HEK293T (cell line): ENCODE results near the gene CPNE4.

ENCODE experiments used
- CTCF ChIA-PET: fragments of 350-600 bp; formaldehyde crosslinking; extraction: SDS; loops from one replicate; lab custom pipeline; 2021; ENCODE audit warnings: antibody characterized with exemption, inconsistent platforms; lab: Yijun Ruan, JAX
- POLR2A ChIA-PET: fragments of 350-600 bp; formaldehyde crosslinking; extraction: SDS; loops from one replicate; lab custom pipeline; 2020; ENCODE audit warnings: antibody characterized with exemption, inconsistent platforms; lab: Yijun Ruan, JAX
- DNase-seq: peaks from one replicate; pipeline ENCODE4 v3.0.0; 2012; ENCODE audit warnings: mixed read lengths; ENCODE audit errors: extremely low spot score
- ARNT ChIP-seq: fragments of 450-650 bp; IDR thresholded peaks from 2 replicates; pipeline ENCODE4 v1.6.1; 2017; ENCODE audit warnings: mild to moderate bottlenecking
- BHLHE40 ChIP-seq: fragments of 450-650 bp; IDR thresholded peaks from 2 replicates; pipeline ENCODE4 v1.6.1; 2016; ENCODE audit warnings: mild to moderate bottlenecking, moderate library complexity, borderline replicate concordance
- CTBP1 ChIP-seq: fragments of 450-650 bp; IDR thresholded peaks from 2 replicates; pipeline ENCODE4 v1.6.1; 2016; ENCODE audit warnings: borderline replicate concordance
- ELF4 ChIP-seq: fragments of 450-650 bp; IDR thresholded peaks from 2 replicates; pipeline ENCODE4 v1.6.1; 2017; ENCODE audit warnings: antibody characterized with exemption
- FOXA1 ChIP-seq: fragments of 450-650 bp; IDR thresholded peaks from 2 replicates; pipeline ENCODE4 v1.6.1; 2016; ENCODE audit warnings: mild to moderate bottlenecking
- FOXK2 ChIP-seq: fragments of 450-650 bp; IDR thresholded peaks from 2 replicates; pipeline ENCODE4 v1.6.1; 2016; ENCODE audit warnings: mild to moderate bottlenecking
- FOXM1 ChIP-seq: fragments of 450-650 bp; IDR thresholded peaks from 2 replicates; pipeline ENCODE4 v1.6.1; 2017; ENCODE audit warnings: mild to moderate bottlenecking, borderline replicate concordance
- HDGF ChIP-seq: fragments of 450-650 bp; IDR thresholded peaks from 2 replicates; pipeline ENCODE4 v1.6.1; 2017; ENCODE audit warnings: antibody characterized with exemption, borderline replicate concordance
- L3MBTL2 ChIP-seq: fragments of 450-650 bp; conservative IDR thresholded peaks from 2 replicates; pipeline ENCODE4 v1.6.1; 2016; ENCODE audit warnings: mild to moderate bottlenecking
- LEF1 ChIP-seq: fragments of 450-650 bp; IDR thresholded peaks from 2 replicates; pipeline ENCODE4 v1.6.1; 2017; ENCODE audit warnings: mild to moderate bottlenecking, borderline replicate concordance
- NFRKB ChIP-seq: fragments of 450-650 bp; IDR thresholded peaks from 2 replicates; pipeline ENCODE4 v1.6.1; 2016; ENCODE audit warnings: mild to moderate bottlenecking, moderate library complexity
- SP1 ChIP-seq: fragments of 450-650 bp; IDR thresholded peaks from 2 replicates; pipeline ENCODE4 v1.6.1; 2017
- SUZ12 ChIP-seq: fragments of 450-650 bp; IDR thresholded peaks from 2 replicates; pipeline ENCODE4 v1.6.1; 2016; ENCODE audit warnings: mild to moderate bottlenecking
- TARDBP ChIP-seq: fragments of 450-650 bp; IDR thresholded peaks from 2 replicates; pipeline ENCODE4 v1.6.1; 2016
- ZNF384 ChIP-seq: fragments of 450-650 bp; IDR thresholded peaks from 2 replicates; pipeline ENCODE4 v1.6.1; 2016
- TF ChIP-seq, protein P1 (sequence below): fragments of 450-650 bp; IDR thresholded peaks from 2 replicates; pipeline ENCODE4 v1.6.1; 2016

Gene CPNE4

DNA sequence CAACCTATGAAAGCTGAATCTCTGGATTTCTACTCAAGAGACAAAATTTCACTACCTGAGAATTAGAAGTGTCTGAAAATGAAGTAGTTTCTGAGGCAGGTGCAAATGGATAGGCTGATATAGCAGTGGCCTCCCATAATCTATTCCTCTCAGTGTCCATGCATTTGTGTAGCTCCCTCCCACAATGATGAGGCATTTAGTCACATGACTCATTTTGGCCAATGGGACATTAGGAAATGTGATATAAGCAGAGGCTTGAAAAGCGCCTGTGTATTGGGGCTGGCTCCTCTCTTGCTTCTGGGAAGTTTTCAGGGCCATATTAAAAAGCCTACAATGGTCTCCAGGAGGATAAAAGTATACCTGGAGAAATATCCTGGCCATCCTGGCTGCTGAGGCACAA, 452.4 kb downstream of the CPNE4 start:
- TF ChIP-seq, protein P1, sequence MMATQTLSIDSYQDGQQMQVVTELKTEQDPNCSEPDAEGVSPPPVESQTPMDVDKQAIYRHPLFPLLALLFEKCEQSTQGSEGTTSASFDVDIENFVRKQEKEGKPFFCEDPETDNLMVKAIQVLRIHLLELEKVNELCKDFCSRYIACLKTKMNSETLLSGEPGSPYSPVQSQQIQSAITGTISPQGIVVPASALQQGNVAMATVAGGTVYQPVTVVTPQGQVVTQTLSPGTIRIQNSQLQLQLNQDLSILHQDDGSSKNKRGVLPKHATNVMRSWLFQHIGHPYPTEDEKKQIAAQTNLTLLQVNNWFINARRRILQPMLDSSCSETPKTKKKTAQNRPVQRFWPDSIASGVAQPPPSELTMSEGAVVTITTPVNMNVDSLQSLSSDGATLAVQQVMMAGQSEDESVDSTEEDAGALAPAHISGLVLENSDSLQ = no peak
- TF ChIP-seq FOXK2 (no peak), FOXA1 (no peak), ZNF384 (no peak), SP1 (no peak), CTBP1 (no peak), L3MBTL2 (no peak), TARDBP (no peak)
- CTCF ChIA-PET = no interaction called here
- DNase-seq = no peak
- POLR2A ChIA-PET = no interaction called here

DNA sequence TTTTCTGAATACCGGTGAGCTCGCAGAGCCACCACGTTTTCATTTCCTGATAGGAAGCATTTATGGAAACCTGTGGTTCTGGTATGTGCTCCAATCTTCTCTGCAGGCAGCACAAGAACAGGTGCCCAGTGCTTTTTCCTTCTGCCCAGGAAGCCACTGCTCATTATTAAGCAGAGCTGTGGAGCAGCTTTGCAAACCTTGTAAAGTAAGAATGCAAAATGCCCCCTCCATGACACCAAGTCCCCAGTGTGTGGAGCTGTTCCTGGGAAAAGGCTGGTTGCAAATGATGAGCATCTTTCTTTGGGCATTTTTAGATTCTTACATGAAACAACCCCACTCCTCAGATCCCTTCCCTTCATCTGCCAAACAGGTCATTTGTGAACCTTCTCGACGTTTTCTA, 466.4 kb downstream of the CPNE4 start:
- no peak for TF ChIP-seq TARDBP
- no peak for TF ChIP-seq CTBP1
- POLR2A ChIA-PET = no interaction called here
- CTCF ChIA-PET = no interaction called here
- no peak for DNase-seq

DNA sequence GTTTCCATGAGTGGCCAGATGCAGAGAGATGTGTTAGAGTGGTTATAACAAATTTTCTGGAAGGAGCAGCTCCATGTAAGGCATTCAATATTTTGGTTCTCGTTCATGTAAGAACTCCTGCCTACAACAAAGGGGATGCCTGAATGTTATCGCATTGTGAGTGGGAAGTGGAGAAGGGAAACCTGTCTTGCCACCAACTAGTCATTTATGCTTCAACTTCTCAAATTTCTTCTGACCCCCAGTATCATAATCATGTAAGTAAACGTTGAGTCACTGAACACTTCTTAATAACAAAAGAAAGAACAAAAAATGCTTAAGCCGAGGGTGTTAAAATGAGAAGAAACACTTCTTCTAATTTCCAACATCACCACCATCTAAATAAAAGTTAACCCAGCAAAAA, 470.0 kb downstream of the CPNE4 start:
- CTCF ChIA-PET = no interaction called here
- no peak for DNase-seq
- no peak for TF ChIP-seq FOXA1
- TF ChIP-seq HDGF = no peak
- TF ChIP-seq L3MBTL2 = no peak
- TF ChIP-seq ELF4 = no peak
- no peak for TF ChIP-seq SUZ12
- TF ChIP-seq LEF1 = no peak
- TF ChIP-seq NFRKB = no peak
- no peak for TF ChIP-seq ZNF384
- POLR2A ChIA-PET = no interaction called here

DNA sequence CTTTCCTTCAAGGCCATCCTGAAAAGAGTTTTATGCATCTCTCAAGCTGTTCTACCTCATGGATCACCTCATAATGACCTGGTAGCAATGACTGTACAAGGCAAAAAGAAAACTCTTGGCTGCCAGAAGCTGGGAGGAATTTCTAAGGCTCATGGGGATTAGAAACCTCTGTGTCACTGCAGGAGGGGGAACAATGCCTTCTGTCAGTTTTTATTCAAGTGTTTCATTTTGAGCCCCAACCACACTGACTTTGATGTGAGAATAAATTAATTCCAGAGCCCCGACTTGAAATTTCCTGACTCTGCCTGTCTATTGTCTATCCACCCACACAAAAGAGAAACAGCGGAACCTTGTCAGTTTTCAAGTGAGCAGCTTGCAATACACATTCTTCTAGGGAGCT, 473.3 kb downstream of the CPNE4 start:
- DNase-seq = no peak
- no peak for TF ChIP-seq FOXM1
- TF ChIP-seq ARNT = no peak
- no peak for TF ChIP-seq SP1
- TF ChIP-seq ELF4 = no peak
- TF ChIP-seq FOXK2 = no peak
- TF ChIP-seq L3MBTL2 = no peak
- no peak for TF ChIP-seq CTBP1
- TF ChIP-seq LEF1 = no peak
- no peak for TF ChIP-seq HDGF
- TF ChIP-seq, protein P1 = no peak
- no peak for TF ChIP-seq TARDBP
- TF ChIP-seq ZNF384 = no peak
- no peak for TF ChIP-seq BHLHE40
- no peak for TF ChIP-seq SUZ12
- no peak for TF ChIP-seq NFRKB
- CTCF ChIA-PET = no interaction called here
- POLR2A ChIA-PET = no interaction called here

DNA sequence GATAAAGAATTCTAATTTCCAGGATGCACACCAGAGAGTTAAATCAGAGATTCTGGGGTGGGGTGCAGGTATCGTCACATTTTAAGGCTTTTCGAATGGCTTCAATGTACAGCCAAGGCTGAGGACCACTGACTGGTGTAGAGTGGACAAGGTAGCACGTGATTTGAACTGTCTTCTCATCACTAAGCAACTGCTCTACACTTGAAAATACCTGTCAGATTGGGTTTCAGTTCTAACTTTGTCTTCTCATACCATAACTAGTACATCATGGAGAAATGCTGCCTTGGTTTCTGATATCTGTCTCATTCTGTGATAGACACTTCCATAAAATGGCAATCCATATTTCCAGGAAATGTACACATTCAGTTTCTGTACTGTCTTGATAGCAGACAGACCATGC, 474.0 kb downstream of the CPNE4 start:
- ChIA-PET CTCF (no interaction called here), POLR2A (no interaction called here)
- TF ChIP-seq HDGF = no peak
- TF ChIP-seq FOXA1 = no peak
- TF ChIP-seq BHLHE40 = no peak
- TF ChIP-seq CTBP1 = no peak
- TF ChIP-seq LEF1 = no peak
- no peak for TF ChIP-seq ELF4
- TF ChIP-seq, protein P1 = no peak
- TF ChIP-seq ARNT = no peak
- no peak for TF ChIP-seq SUZ12
- TF ChIP-seq TARDBP = no peak
- no peak for TF ChIP-seq NFRKB
- no peak for TF ChIP-seq ZNF384
- no peak for TF ChIP-seq SP1
- no peak for TF ChIP-seq FOXM1
- no peak for TF ChIP-seq FOXK2
- DNase-seq = no peak

DNA sequence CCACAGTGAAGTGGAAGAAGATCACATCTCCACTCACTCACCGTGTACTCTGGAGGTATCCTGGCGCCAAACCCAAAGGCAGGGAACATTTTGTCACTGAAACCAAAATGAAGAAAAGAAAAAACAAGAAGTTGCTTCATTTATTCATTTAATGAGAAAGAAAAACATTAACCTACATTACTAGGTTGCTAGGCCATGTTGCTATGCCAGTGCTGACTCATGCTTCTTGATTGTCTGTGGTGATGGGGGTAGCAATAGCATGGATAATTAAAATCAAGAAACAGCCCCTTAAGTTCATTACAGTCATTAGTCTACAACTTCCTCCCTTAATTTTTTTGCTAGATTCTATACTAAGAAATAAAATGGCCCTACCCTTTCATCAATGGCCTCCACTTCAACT, 479.4 kb downstream of the CPNE4 start:
- DNase-seq = no peak
- ChIA-PET POLR2A (no interaction called here), CTCF (no interaction called here)
- TF ChIP-seq CTBP1 (no peak), L3MBTL2 (no peak), HDGF (no peak), TARDBP (no peak), SUZ12 (no peak), ZNF384 (no peak), ARNT (no peak), NFRKB (no peak), ELF4 (no peak), FOXK2 (no peak), BHLHE40 (no peak), SP1 (no peak), FOXM1 (no peak), FOXA1 (no peak)
- TF ChIP-seq, protein P1 = no peak
